Mesenchymal stem cell (in vitro differentiated cells and primary cell): ENCODE measurements around the gene SMARCA4.
"Not testable (repeated sequence)": the region's sequence is repeated elsewhere in the genome, so short reads cannot be mapped to it uniquely, and the experiment has no call there.

ENCODE experiments used
- DNase-seq: peaks from one replicate; pipeline ENCODE4 v3.0.0-alpha.2; 2013
- H2AFZ ChIP-seq: one replicate; pipeline ENCODE4 v1.6.1; 2013; ENCODE audit warnings: low read depth, mild to moderate bottlenecking, control low read depth, inconsistent platforms, low read length, moderate library complexity
- H2AK5ac ChIP-seq: 2 replicates; pipeline ENCODE4 v1.6.1; 2013; ENCODE audit warnings: low read length, moderate library complexity, mild to moderate bottlenecking, inconsistent platforms; ENCODE audit not compliant: severe bottlenecking
- H2BK120ac ChIP-seq: one replicate; pipeline ENCODE4 v1.6.1; 2013; ENCODE audit warnings: low read depth, mild to moderate bottlenecking, inconsistent platforms, low read length, moderate library complexity
- H2BK12ac ChIP-seq, 2 experiments: one replicate each; pipeline ENCODE4 v1.6.1; 2013; ENCODE audit warnings: inconsistent platforms in 2 of 2, low read length in 2 of 2, mild to moderate bottlenecking in 2 of 2, moderate library complexity in 2 of 2, control low read depth in 1 of 2
- H2BK15ac ChIP-seq: one replicate; pipeline ENCODE4 v1.6.1; 2013; ENCODE audit warnings: mild to moderate bottlenecking, low read depth, inconsistent platforms; ENCODE audit not compliant: poor library complexity, severe bottlenecking
- H2BK5ac ChIP-seq: 2 replicates; pipeline ENCODE4 v1.6.1; 2013; ENCODE audit warnings: low read depth, mild to moderate bottlenecking, low read length, control low read depth, inconsistent platforms; ENCODE audit not compliant: poor library complexity, severe bottlenecking
- H3K14ac ChIP-seq, 2 experiments: one replicate each; pipeline ENCODE4 v1.6.1; 2013; ENCODE audit warnings: inconsistent platforms in 2 of 2, low read length in 2 of 2, control low read depth in 1 of 2, mild to moderate bottlenecking in 1 of 2, moderate library complexity in 1 of 2
- H3K18ac ChIP-seq, 2 experiments: one replicate each; pipeline ENCODE4 v1.6.1; 2013; ENCODE audit warnings: inconsistent platforms in 2 of 2, low read length in 2 of 2, control low read depth in 1 of 2, low read depth in 1 of 2, mild to moderate bottlenecking in 1 of 2
- H3K23ac ChIP-seq, 2 experiments: one replicate each; pipeline ENCODE4 v1.6.1; 2013; ENCODE audit warnings: inconsistent platforms in 2 of 2, low read length in 2 of 2, mild to moderate bottlenecking in 2 of 2, moderate library complexity in 2 of 2, control low read depth in 1 of 2
- H3K27ac ChIP-seq: 2 replicates; pipeline ENCODE4 v1.5.1; 2013; ENCODE audit warnings: mild to moderate bottlenecking, moderate library complexity, low read length, control low read depth, inconsistent platforms; ENCODE audit not compliant: poor library complexity, severe bottlenecking
- H3K27me3 ChIP-seq, 2 experiments: 2 replicates each; pipeline versions ENCODE4 v1.6.1 to v1.7.0; 2013; ENCODE audit warnings: low read length in 2 of 2, mild to moderate bottlenecking in 2 of 2, moderate library complexity in 2 of 2, control low read depth in 1 of 2, inconsistent platforms in 1 of 2; ENCODE audit not compliant: control insufficient read depth in 1 of 2, insufficient read depth in 1 of 2
- H3K36me3 ChIP-seq, 2 experiments: 2 replicates each; pipeline versions ENCODE4 v1.6.1 to v1.7.0; 2013; ENCODE audit warnings: low read length in 2 of 2, control low read depth in 1 of 2, inconsistent platforms in 1 of 2, low read depth in 1 of 2, mild to moderate bottlenecking in 1 of 2; ENCODE audit not compliant: insufficient read depth in 2 of 2, control insufficient read depth in 1 of 2
- H3K4ac ChIP-seq, 2 experiments: one replicate each; pipeline ENCODE4 v1.6.1; 2013; ENCODE audit warnings: inconsistent platforms in 2 of 2, low read length in 2 of 2, mild to moderate bottlenecking in 2 of 2, moderate library complexity in 2 of 2, control low read depth in 1 of 2, low read depth in 1 of 2
- H3K4me1 ChIP-seq: 2 replicates; pipeline ENCODE4 v1.6.1; 2013; ENCODE audit warnings: low read depth, low read length, control low read depth; ENCODE audit not compliant: control insufficient read depth, insufficient read depth
- H3K4me2 ChIP-seq: 2 replicates; pipeline ENCODE4 v1.6.1; 2013; ENCODE audit warnings: low read length, mild to moderate bottlenecking, inconsistent platforms; ENCODE audit not compliant: poor library complexity, severe bottlenecking
- H3K4me3 ChIP-seq, 2 experiments: 2 replicates each; pipeline versions ENCODE4 v1.5.1 to v1.7.0; 2013; ENCODE audit warnings: low read length in 2 of 2, mild to moderate bottlenecking in 2 of 2, control low read depth in 1 of 2, low read depth in 1 of 2; ENCODE audit not compliant: insufficient read depth in 1 of 2
- H3K79me1 ChIP-seq: replicated peaks from 2 replicates; pipeline ENCODE4 v1.6.1; 2013; ENCODE audit warnings: mild to moderate bottlenecking, control low read depth, low read length, inconsistent platforms; ENCODE audit not compliant: poor library complexity, severe bottlenecking
- H3K9ac ChIP-seq: 2 replicates; pipeline ENCODE4 v1.7.0; 2013; ENCODE audit warnings: mild to moderate bottlenecking, low read length, moderate library complexity
- H3K9me3 ChIP-seq: 2 replicates; pipeline ENCODE4 v1.7.0; 2013; ENCODE audit warnings: mild to moderate bottlenecking, low read length; ENCODE audit not compliant: control insufficient read depth
- H4K8ac ChIP-seq: one replicate; pipeline ENCODE4 v1.6.1; 2013; ENCODE audit warnings: inconsistent platforms, mild to moderate bottlenecking, low read length, moderate library complexity
- H4K91ac ChIP-seq: one replicate; pipeline ENCODE4 v1.6.1; 2013; ENCODE audit warnings: mild to moderate bottlenecking, low read length, inconsistent platforms
- WGBS: methylation state at CpG from one replicate; pipeline ENCODE4 v1.1.7; 2013; ENCODE audit warnings: mixed read lengths; 5-methylcytosine and 5-hydroxymethylcytosine counted together

The SMARCA4 gene

GRCh38 chr19:11088506-11089253 is 127.8 kb downstream of the SMARCA4 start:
- H3K23ac ChIP-seq, result no peak overlapping the region
- WGBS, result 15% methylated on average over 7 of the region's 11 CpGs

DNA sequence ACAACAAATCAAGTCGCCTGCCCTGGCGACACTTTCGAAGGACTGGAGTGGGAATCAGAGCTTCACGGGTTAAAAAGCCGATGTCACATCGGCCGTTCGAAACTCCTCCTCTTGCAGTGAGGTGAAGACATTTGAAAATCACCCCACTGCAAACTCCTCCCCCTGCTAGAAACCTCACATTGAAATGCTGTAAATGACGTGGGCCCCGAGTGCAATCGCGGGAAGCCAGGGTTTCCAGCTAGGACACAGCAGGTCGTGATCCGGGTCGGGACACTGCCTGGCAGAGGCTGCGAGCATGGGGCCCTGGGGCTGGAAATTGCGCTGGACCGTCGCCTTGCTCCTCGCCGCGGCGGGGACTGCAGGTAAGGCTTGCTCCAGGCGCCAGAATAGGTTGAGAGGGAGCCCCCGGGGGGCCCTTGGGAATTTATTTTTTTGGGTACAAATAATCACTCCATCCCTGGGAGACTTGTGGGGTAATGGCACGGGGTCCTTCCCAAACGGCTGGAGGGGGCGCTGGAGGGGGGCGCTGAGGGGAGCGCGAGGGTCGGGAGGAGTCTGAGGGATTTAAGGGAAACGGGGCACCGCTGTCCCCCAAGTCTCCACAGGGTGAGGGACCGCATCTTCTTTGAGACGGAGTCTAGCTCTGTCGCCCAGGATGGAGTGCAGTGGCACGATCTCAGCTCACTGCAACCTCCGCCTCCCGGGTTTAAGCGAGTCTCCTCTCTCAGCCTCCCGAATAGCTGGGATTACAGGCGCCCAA is 128.6 kb downstream of the SMARCA4 start, which contains the start of gene LDLR:
TSS of gene LDLR (plus strand) at position 210 of the 760 bp plus-strand sequence. CDS start at position 296, 86 bp downstream.
- H2BK120ac ChIP-seq, result peak within 1 kb of the TSS; percentile 92
- no peaks in the 10 kb centered on the region for H3K27me3 ChIP-seq
- H3K4me1 ChIP-seq, result peaks cover 17% of the 10 kb centered on the region
- H2BK5ac ChIP-seq, result peak within 1 kb of the TSS; percentile 53
- peak within 1 kb of the TSS in 1 of 2 experiments; percentile 63 for H3K23ac ChIP-seq
- peak within 1 kb of the TSS; percentile 100 for H3K9ac ChIP-seq
- H2BK12ac ChIP-seq, result peak within 1 kb of the TSS; percentile 63 to 67
- no peaks in the 10 kb centered on the region for H3K9me3 ChIP-seq
- H3K18ac ChIP-seq, result peak within 1 kb of the TSS; percentile 90 to 94
- peak within 1 kb of the TSS; percentile 76 for H2AK5ac ChIP-seq
- peaks cover 14 to 27% of the 10 kb centered on the region in 2 experiments for H3K36me3 ChIP-seq
- H3K4me3 ChIP-seq, result peak within 1 kb of the TSS; percentile 68 to 93
- peak within 1 kb of the TSS; percentile 96 for H2BK15ac ChIP-seq
- no peaks in the 10 kb centered on the region for H3K79me1 ChIP-seq
- DNase-seq, result peak; percentile 99
- peak within 1 kb of the TSS; percentile 82 for H3K27ac ChIP-seq
- peak within 1 kb of the TSS; percentile 79 for H4K8ac ChIP-seq
- H3K4me2 ChIP-seq, result peak within 1 kb of the TSS; percentile 67
- no peak within 1 kb of the TSS for H2AFZ ChIP-seq
- H3K4ac ChIP-seq, result peak within 1 kb of the TSS; percentile 73 to 94
- peak within 1 kb of the TSS in 1 of 2 experiments; percentile 50 for H3K14ac ChIP-seq
- under 1% methylated on average over 42 of the region's 43 CpGs for WGBS
- H4K91ac ChIP-seq, result peak within 1 kb of the TSS; percentile 93

More at GRCh38 chr19:11088506-11089253, 127.8 kb downstream of the SMARCA4 start:
- peak overlapping the region; percentile 28 to 63 for H2BK12ac ChIP-seq
- H3K36me3 ChIP-seq, result peaks cover 10 to 20% of the 10 kb centered on the region in 2 experiments
- H2BK5ac ChIP-seq, result peak overlapping the region; percentile 35
- H3K9me3 ChIP-seq, result no peaks in the 10 kb centered on the region
- no peaks in the 10 kb centered on the region for H3K79me1 ChIP-seq
- H3K18ac ChIP-seq, result peak overlapping the region; percentile 84 to 94
- H3K4me1 ChIP-seq, result peaks cover 17% of the 10 kb centered on the region
- peak overlapping the region in 1 of 2 experiments; percentile 50 for H3K14ac ChIP-seq
- H3K4me3 ChIP-seq, result peak overlapping the region in 1 of 2 experiments; percentile 93
- H3K9ac ChIP-seq, result peak overlapping the region; percentile 95
- peak overlapping the region; percentile 35 to 94 for H3K4ac ChIP-seq
- no peak overlapping the region for H2AFZ ChIP-seq
- DNase-seq, result peak; percentile 40
- peak overlapping the region; percentile 82 for H2BK120ac ChIP-seq
- H2BK15ac ChIP-seq, result no peak overlapping the region
- H3K4me2 ChIP-seq, result peak overlapping the region; percentile 67
- H3K27me3 ChIP-seq, result no peaks in the 10 kb centered on the region
- peak overlapping the region; percentile 76 for H2AK5ac ChIP-seq
- H3K27ac ChIP-seq, result peak overlapping the region; percentile 82
- peak overlapping the region; percentile 88 for H4K91ac ChIP-seq
- peak overlapping the region; percentile 71 for H4K8ac ChIP-seq

DNA sequence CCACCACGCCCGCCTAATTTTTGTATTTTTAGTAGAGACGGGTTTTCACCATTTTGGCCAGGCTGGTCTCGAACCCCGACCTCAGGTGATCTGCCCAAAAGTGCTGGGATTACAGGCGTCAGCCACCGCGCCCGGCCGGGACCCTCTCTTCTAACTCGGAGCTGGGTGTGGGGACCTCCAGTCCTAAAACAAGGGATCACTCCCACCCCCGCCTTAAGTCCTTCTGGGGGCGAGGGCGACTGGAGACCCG is 129.1 kb downstream of the SMARCA4 start:
- H3K23ac ChIP-seq, H2BK12ac ChIP-seq, H3K14ac ChIP-seq, H2AFZ ChIP-seq, DNase-seq, H3K27me3 ChIP-seq, H3K9me3 ChIP-seq, H3K79me1 ChIP-seq, H2AK5ac ChIP-seq, H4K8ac ChIP-seq: not testable (repeated sequence)
- Histone ChIP-seq H3K27ac (peak overlapping the region; percentile 82), H3K4me3 (peak overlapping the region; percentile 68 to 93), H2BK5ac (peak overlapping the region; percentile 53), H2BK15ac (peak overlapping the region; percentile 96), H3K4me1 (peaks cover 19% of the 10 kb centered on the region), H3K9ac (peak overlapping the region; percentile 95), H4K91ac (peak overlapping the region; percentile 77), H3K4me2 (peak overlapping the region; percentile 62), H3K36me3 (peaks cover 16 to 32% of the 10 kb centered on the region in 2 experiments), H3K18ac (peak overlapping the region; percentile 87 to 90), H3K4ac (peak overlapping the region; percentile 69 to 73), H2BK120ac (peak overlapping the region; percentile 92)
- 0% methylated on average over 12 of the region's 15 CpGs for whole genome bisulfite sequencing
